Measurements from ENCODE around the gene RPS15.

RPS15 gene

DNA sequence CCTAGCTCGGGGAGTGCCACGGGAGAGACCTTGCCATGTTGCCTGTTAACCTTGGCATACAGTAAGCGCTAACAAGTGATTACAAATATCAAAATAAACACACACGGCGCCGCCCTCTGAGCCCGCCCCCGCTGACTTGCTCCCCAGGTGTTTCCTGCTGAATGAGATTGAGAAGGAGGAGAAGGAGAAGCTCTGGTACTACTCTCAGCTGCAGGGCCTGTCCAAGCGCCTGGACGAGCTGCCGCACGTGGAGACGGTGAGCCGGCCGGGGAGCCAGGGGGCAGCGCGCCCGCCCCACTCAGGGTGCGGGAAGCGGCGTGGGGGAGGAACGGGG is 16.8 kb downstream of the RPS15 start:
- no peak for DNase-seq

DNA sequence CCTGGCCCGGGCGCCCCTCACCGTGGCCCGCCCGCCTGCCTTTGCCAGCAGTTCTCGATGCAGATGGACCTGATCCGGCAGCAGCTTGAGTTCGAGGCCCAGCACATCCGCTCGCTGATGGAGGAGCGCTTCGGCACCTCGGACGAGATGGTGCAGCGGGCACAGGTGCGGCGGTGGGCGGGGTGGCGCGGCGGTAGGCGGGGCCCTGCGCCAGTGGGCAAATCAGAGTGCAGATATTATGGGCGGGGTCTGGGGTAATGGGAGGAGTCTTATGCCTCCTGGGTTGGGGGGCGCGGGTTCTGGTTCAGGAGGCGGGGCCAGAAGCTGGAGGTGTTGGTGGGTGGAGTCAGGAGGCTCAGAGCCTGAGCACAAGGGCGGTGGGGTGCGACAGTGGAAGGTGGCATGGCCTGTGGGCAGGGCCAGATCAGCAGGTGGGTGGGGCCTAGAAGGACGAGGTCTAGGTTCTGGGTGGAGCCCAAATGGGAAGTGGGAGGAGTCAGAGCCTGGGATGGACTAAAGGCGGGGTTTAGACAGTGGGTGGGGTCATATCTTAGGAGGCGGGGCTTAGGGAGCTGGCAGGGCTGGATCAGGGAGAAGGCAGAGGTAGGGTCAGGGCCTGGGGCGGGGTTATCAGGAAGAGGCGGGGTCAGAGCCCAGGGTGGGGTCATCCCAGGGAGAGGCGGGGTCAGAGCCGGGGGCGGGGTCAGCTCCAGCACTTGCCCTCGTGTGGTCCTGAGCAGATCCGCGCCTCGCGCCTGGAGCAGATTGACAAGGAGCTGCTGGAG is 17.3 kb downstream of the RPS15 start:
- peak; percentile 56 to 66 for DNase-seq

DNA sequence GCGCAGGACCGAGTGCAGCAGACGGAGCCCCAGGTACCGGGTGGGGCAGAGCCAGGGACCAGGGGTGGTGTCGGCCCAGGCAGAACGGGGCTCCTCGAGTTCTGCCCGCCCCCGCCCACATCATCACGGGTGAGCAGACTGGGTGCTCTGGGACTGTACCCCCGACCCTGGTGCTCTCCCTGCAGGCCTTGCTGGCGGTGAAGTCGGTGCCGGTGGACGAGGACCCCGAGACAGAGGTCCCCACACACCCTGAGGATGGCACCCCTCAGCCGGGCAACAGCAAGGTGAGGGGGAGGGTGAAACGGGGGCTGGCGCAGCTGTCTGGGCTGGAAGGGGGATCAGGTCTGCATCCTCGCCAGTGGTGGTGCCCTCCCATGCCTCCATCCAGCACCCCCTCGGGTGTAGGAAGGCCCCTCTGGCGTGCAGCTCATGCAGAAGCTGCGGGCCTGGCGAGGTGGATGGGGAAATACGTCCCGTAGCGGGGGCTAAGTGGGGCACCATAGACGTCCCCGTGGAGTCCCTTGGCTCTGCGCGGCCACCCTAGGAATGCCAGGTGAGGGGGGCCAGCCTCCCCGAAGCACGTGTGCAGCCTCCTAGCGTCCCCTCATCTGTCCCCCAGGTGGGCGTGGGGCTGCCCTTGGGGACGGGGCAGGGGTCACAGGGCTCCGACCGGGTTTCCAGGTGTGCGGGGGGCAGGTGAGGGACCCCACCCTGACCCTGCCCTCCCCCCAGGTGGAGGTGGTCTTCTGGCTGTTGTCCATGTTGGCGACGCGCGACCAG is 18.1 kb downstream of the RPS15 start:
- DNase-seq = no peak

DNA sequence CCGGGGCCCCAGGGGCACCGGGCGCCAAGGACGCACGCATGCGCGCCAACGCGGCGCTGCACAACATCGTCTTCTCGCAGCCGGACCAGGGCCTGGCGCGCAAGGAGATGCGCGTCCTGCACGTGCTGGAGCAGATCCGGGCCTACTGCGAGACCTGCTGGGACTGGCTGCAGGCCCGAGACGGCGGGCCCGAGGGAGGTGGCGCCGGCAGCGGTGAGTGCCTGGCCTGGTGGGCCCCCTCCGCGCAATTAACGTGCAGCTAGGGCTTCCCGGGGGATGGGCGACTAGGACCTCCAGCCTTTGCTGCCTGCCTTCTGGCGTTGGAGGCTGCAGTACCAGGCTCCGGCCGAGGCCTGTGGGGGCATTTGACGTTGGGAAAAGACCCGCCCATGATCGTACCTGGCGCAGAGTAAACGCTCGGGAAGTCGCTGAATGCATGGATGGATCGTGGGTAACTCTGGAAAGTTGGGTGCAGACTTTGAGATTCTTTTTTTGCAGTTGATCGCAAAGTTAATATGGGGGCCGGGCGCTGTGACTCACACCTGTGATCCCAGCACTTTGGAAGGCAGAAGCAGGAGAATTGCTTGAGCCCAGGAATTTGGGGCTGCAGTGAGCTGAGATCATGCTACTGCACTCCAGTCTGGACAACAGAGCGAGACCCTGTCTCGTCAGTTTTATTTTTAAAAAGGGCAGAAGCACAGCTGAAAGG is 19.0 kb downstream of the RPS15 start:
- DNase-seq = no peak

DNA sequence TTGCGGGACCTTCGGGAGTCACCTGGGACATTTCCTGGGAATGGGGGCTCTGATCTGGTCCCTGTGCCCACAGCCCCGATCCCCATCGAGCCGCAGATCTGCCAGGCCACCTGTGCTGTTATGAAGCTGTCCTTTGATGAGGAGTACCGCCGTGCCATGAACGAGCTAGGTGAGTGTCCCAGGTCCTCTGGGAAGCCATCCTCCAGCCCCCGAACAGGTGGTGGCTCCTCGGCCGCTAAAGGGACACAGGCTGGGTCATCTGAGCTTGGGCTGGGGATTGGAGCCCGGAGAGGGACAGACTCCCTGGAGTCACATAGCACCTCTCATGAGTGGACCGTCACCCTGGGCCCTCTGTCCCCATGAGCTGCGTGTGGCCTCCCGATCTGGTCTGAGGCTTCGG is 19.7 kb downstream of the RPS15 start:
- no peak for DNase-seq

DNA sequence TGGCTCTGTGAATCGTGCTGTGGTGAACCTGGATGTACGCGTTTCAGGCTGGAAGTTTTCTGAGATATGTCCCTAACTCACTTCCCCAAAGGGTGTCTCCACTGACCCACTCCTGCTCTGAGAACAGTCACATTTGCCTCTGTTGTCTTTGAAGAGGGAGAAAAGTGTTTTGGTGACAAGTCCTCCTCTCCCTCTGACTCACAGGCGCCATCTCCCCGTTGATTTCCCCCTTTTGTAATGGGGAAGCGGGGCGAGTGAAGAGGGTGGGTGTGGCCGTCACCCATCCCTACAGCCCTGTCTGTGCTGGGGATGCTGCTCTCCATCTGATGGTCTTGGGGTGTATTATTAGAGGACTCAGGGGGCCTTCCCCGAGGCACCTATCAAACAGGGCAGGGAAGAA is 21.3 kb downstream of the RPS15 start:
- DNase-seq = no peak

DNA sequence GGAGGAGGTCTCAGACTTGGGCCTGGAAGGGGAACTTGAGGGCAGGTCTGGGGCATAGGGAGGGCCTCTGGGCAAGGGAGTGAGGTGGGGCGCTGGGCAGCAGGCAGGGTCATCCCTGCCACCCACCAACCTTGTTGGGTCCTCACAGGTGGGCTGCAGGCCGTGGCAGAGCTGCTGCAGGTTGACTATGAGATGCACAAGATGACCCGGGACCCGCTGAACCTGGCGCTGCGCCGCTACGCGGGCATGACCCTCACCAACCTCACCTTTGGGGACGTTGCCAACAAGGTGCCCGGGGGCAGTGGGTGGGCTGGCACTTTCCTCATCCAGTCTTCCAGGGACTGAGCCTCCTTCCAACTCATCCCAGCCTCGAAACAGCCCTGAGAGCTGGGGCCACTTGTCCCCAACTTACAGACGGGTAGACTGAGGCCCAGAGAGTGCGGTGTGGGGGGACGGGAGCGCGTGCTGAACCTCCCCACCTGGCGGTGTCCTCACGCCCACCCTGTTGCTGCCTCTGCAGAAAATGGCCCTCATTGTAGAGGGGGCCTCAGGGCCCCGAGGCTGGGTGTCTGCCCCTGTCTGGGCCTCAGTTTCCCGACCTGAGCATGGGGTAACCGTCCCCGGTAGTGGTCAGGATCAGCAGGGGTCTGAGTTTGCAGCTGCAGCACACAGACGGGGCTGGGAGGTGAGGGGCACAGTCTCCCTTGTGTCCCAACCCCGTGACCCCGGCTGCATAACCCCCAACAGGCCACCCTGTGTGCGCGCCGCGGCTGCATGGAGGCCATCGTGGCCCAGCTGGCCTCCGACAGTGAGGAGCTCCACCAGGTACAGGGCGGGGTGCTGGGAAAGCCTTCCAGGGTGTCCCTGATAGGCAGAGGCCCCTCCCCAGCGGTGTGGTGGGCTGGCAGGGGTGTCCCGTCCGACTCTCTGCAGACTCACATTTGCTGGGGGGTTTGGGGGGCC is 22.1 kb downstream of the RPS15 start:
- DNase-seq = no peak

DNA sequence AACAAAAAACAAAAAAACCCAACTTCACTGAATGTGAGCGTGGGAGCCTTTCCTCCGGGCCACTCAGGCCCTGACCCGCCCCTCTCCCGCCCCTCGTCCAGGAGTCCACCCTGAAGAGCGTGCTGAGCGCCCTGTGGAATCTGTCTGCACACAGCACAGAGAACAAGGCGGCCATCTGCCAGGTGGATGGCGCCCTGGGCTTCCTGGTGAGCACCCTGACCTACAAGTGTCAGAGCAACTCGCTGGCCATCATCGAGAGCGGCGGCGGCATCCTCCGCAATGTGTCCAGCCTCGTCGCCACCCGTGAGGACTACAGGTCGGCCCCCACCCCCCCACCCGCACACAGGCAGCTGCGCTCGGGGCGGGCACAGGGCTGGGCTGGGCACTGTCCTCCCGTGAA is 23.7 kb downstream of the RPS15 start:
- DNase-seq = no peak

DNA sequence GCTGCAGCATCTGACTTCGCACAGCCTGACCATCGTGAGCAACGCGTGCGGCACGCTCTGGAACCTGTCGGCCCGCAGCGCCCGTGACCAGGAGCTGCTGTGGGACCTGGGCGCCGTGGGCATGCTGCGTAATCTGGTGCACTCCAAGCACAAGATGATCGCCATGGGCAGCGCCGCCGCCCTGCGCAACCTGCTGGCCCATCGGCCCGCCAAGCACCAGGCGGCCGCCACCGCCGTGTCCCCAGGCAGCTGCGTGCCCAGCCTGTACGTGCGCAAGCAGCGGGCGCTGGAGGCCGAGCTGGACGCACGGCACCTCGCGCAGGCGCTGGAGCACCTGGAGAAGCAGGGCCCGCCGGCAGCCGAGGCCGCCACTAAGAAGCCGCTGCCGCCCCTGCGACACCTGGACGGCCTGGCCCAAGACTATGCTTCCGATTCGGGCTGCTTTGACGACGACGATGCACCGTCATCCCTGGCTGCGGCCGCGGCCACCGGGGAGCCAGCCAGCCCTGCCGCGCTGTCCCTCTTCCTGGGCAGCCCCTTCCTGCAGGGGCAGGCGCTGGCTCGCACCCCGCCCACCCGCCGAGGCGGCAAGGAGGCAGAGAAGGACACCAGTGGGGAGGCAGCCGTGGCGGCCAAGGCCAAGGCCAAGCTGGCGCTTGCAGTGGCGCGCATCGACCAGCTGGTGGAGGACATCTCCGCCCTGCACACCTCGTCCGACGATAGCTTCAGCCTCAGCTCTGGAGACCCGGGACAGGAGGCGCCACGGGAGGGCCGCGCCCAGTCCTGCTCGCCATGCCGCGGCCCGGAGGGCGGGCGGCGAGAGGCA is 27.2 kb downstream of the RPS15 start:
- DNase-seq = no peak

DNA sequence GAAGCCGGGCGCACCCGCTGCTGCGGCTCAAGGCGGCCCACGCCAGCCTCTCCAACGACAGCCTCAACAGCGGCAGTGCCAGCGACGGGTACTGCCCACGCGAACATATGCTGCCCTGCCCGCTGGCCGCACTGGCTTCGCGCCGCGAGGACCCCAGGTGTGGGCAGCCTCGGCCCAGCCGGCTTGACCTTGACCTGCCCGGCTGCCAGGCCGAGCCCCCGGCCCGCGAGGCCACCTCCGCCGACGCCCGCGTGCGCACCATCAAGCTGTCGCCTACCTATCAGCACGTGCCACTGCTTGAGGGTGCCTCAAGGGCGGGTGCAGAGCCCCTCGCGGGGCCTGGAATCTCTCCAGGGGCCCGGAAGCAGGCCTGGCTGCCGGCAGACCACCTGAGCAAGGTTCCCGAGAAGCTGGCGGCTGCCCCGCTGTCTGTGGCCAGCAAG is 27.8 kb downstream of the RPS15 start:
- DNase-seq = no peak

DNA sequence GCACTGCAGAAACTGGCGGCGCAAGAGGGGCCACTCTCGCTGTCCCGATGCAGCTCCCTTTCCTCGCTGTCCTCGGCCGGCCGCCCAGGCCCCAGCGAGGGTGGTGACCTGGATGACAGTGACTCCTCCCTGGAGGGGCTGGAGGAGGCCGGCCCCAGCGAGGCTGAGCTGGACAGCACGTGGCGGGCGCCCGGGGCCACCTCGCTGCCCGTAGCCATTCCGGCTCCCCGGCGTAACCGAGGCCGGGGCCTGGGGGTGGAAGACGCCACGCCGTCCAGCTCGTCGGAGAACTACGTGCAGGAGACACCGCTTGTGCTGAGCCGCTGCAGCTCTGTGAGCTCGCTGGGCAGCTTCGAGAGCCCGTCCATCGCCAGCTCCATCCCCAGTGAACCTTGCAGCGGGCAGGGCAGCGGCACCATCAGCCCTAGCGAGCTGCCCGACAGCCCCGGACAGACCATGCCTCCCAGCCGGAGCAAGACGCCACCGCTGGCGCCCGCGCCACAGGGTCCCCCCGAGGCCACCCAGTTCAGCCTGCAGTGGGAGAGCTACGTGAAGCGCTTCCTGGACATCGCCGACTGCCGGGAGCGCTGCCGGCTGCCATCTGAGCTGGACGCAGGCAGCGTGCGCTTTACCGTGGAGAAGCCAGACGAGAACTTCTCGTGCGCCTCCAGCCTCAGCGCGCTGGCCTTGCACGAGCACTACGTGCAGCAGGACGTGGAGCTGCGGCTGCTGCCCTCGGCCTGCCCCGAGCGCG is 28.4 kb downstream of the RPS15 start:
- no peak for DNase-seq

DNA sequence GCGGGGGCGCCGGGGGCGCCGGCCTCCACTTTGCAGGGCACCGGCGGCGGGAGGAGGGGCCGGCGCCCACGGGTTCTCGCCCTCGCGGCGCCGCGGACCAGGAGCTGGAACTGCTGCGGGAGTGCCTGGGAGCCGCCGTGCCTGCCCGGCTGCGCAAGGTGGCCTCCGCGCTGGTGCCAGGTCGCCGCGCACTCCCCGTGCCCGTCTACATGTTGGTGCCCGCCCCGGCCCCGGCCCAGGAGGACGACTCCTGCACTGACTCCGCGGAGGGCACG is 29.0 kb downstream of the RPS15 start:
- DNase-seq = no peak

DNA sequence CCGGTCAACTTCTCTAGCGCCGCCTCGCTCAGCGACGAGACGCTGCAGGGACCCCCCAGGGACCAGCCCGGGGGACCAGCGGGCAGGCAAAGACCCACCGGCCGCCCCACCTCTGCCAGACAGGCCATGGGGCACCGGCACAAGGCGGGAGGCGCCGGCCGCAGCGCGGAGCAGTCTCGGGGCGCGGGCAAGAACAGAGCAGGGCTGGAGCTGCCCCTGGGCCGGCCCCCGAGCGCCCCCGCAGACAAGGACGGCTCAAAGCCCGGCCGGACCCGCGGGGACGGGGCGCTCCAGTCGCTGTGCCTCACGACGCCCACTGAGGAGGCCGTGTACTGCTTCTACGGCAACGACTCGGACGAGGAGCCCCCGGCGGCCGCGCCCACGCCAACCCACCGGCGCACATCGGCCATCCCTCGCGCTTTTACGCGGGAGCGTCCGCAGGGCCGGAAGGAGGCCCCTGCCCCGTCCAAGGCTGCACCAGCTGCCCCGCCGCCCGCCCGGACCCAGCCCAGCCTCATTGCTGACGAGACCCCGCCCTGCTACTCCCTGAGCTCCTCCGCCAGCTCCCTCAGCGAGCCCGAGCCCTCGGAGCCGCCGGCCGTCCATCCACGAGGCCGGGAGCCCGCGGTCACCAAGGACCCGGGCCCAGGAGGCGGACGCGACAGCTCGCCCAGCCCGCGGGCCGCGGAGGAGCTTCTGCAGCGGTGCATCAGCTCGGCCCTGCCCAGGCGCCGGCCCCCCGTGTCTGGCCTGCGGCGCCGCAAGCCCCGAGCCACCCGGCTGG is 29.5 kb downstream of the RPS15 start:
- DNase-seq = no peak

DNA sequence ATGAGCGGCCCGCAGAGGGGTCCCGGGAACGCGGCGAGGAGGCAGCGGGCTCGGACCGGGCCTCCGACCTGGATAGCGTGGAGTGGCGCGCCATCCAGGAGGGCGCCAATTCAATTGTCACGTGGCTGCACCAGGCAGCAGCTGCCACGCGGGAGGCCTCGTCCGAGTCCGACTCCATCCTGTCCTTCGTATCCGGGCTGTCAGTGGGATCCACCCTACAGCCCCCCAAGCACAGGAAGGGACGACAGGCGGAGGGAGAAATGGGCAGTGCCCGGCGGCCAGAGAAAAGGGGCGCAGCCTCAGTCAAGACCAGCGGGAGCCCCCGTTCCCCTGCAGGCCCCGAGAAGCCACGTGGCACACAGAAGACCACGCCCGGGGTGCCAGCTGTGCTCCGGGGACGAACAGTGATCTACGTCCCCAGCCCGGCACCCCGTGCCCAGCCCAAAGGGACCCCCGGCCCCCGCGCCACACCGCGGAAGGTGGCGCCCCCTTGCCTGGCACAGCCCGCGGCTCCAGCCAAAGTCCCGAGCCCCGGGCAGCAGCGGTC is 30.2 kb downstream of the RPS15 start:
- no peak for DNase-seq

DNA sequence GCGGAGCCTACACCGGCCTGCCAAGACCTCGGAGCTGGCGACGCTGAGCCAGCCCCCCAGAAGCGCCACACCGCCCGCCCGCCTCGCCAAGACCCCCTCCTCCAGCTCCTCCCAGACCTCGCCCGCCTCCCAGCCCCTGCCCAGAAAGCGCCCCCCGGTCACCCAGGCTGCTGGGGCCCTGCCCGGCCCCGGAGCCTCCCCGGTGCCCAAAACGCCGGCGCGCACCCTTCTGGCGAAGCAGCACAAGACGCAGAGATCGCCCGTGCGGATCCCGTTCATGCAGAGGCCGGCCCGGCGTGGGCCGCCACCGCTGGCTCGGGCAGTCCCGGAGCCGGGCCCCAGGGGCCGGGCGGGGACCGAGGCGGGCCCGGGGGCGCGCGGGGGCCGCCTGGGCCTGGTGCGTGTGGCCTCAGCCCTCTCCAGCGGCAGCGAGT is 30.6 kb downstream of the RPS15 start:
- no peak for DNase-seq

DNA sequence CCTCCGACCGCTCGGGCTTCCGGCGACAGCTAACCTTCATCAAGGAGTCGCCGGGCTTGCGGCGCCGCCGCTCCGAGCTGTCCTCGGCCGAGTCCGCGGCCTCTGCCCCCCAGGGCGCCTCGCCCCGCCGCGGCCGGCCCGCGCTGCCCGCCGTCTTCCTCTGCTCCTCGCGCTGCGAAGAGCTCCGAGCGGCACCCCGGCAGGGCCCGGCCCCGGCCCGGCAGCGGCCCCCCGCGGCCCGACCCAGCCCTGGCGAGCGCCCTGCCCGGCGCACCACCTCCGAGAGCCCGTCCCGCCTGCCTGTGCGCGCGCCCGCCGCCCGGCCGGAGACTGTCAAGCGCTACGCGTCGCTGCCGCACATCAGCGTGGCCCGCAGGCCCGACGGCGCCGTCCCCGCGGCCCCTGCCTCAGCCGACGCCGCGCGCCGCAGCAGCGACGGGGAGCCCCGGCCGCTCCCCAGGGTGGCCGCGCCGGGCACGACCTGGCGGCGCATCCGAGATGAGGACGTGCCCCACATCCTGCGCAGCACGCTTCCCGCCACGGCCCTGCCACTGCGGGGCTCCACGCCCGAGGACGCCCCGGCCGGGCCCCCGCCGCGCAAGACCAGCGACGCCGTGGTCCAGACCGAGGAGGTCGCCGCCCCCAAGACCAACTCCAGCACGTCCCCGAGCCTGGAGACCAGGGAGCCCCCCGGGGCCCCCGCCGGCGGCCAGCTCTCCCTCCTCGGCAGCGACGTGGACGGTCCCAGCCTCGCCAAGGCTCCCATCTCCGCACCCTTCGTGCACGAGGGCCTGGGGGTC is 31.3 kb downstream of the RPS15 start:
- no peak for DNase-seq

DNA sequence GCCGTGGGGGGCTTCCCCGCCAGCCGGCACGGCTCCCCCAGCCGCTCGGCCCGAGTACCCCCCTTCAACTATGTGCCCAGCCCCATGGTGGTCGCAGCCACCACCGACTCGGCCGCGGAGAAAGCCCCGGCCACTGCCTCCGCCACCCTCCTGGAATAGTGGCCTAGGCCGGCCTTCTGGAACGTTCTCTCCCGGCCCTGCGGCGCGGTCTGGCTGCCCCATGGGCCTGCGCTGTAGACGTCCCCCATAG is 31.8 kb downstream of the RPS15 start:
- DNase-seq = no peak

DNA sequence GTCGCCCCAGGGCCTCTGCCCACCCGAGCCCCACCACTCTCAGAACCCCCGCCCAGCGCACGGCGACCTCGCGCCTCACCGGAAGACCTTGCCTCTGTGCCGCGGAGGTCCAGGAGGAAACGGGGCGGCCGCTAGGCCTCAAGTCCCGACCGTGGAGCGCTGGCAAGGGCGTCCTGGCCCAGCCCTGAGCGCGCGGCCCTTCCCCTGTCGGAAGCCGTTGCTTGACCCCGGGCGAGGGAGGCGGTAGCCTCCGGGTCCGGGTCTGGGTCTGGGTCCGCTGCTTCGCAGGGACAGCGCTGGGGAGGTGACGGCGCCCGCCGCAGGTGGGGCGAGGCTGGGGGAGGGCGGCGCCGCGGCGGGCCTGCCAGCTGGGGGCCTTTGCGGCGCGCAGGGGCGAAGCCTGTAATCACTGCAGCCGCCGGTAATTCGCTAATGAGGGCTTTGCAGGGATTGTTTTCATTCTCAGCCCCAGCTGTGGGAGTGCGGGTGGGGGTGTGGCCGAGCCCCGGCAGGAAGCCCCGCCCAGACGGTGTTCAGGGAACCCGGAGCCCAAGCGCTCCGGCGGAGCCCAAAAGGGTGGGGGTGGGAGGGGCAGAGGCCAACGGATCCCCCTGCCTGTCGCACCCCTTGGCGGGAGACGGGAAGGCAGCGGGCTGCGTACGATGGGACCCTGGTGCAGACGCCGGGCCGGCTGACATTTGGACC is 32.3 kb downstream of the RPS15 start:
- DNase-seq = peak; percentile 45 to 56

DNA sequence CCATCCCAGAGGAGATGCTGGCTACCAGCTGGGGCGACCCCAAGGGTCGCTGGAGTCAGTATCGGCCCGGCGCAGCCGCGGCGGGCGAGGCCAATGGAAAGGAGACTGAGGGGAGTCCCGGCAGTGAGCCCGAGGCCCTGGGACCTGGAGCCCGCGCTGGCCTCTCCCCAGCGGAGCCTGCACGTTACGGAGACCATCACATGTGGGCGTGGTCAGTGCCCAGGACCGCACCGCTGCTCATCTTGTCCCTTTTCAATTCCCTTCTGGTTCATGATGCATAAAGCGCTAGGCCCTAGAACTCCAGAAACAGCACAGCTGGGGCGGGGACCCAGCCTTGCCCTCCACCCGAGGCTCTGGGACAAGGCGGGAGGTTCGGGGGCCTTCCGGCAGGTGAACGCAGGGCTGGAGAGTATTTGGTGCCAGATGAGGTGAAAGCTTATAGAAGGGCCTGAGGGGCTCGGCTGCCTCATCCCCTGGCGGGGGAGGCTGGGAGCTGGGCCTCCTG is 32.9 kb downstream of the RPS15 start:
- DNase-seq = peak; percentile 60 to 66

Measured in SHP77 (cell line).